Measurements from ENCODE around the gene ZNF385D.

GRCh38 chr3:21644268-21644667 is 106.7 kb downstream of the ZNF385D start:
- TF ChIP-seq, protein P1, sequence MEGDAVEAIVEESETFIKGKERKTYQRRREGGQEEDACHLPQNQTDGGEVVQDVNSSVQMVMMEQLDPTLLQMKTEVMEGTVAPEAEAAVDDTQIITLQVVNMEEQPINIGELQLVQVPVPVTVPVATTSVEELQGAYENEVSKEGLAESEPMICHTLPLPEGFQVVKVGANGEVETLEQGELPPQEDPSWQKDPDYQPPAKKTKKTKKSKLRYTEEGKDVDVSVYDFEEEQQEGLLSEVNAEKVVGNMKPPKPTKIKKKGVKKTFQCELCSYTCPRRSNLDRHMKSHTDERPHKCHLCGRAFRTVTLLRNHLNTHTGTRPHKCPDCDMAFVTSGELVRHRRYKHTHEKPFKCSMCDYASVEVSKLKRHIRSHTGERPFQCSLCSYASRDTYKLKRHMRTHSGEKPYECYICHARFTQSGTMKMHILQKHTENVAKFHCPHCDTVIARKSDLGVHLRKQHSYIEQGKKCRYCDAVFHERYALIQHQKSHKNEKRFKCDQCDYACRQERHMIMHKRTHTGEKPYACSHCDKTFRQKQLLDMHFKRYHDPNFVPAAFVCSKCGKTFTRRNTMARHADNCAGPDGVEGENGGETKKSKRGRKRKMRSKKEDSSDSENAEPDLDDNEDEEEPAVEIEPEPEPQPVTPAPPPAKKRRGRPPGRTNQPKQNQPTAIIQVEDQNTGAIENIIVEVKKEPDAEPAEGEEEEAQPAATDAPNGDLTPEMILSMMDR (conservative IDR thresholded peaks at IDR 0.05; ENCODE audit: low read depth, low read length), result no peak
- TF ChIP-seq EZH2 (IDR thresholded peaks at IDR 0.05; ENCODE audit: borderline replicate concordance, low read depth, low read length, poor library complexity, severe bottlenecking), result no peak
